Stomach smooth muscle (tissue), 2 donors: ENCODE data around the gene CROCC2.

ENCODE experiments used
- H3K27ac ChIP-seq: one replicate; pipeline ENCODE4 v1.7.0; 2013; ENCODE audit warnings: mild to moderate bottlenecking, low read length, inconsistent platforms
- H3K27me3 ChIP-seq, 2 donors: one replicate each; pipeline ENCODE4 v1.7.0; 2013; ENCODE audit warnings: low read length in 2 of 2; ENCODE audit not compliant: insufficient read depth in 2 of 2, control insufficient read depth in 1 of 2
- H3K36me3 ChIP-seq, 2 donors: one replicate each; pipeline ENCODE4 v1.7.0; 2013; ENCODE audit warnings: low read length in 2 of 2; ENCODE audit not compliant: control insufficient read depth in 2 of 2, insufficient read depth in 2 of 2
- H3K4me1 ChIP-seq: one replicate; pipeline ENCODE4 v1.7.0; 2013; ENCODE audit warnings: low read length; ENCODE audit not compliant: control insufficient read depth, insufficient read depth
- H3K4me3 ChIP-seq, 2 donors: one replicate each; pipeline ENCODE4 v1.7.0; 2013; ENCODE audit warnings: low read length in 2 of 2
- H3K9ac ChIP-seq, 2 donors: one replicate each; pipeline ENCODE4 v1.7.0; 2013; ENCODE audit warnings: low read length in 2 of 2, mild to moderate bottlenecking in 1 of 2
- H3K9me3 ChIP-seq, 2 donors: one replicate each; pipeline ENCODE4 v1.7.0; 2013; ENCODE audit warnings: low read length in 2 of 2; ENCODE audit not compliant: control insufficient read depth in 2 of 2
- donor health status: healthy.
- donor health status: Pancreatic carcinoma.

CROCC2 gene

DNA sequence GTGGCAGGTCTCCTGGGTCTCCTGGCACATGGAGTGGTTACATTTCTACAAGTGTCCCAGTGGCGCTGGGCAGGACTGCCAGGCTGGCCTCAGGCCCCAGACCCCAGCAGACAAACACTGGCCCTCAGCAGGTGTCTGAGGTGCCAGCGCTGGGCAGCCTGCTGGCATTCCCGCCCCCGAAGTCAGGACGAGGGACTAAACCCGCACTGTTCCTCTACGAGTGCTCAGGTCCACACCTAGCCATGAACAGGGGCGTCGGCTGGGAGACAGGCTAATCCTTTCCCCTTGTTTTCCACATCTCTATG lies 105.1 kb downstream of the CROCC2 start:
- H3K36me3 ChIP-seq: no peaks in the 10 kb centered on the region
- H3K27ac ChIP-seq: no peak overlapping the region
- H3K4me1 ChIP-seq: peaks cover 14% of the 10 kb centered on the region
- H3K9ac ChIP-seq: no peak overlapping the region
- no peaks in the 10 kb centered on the region for H3K9me3 ChIP-seq
- H3K4me3 ChIP-seq: no peak overlapping the region
- H3K27me3 ChIP-seq: no peaks in the 10 kb centered on the region

DNA sequence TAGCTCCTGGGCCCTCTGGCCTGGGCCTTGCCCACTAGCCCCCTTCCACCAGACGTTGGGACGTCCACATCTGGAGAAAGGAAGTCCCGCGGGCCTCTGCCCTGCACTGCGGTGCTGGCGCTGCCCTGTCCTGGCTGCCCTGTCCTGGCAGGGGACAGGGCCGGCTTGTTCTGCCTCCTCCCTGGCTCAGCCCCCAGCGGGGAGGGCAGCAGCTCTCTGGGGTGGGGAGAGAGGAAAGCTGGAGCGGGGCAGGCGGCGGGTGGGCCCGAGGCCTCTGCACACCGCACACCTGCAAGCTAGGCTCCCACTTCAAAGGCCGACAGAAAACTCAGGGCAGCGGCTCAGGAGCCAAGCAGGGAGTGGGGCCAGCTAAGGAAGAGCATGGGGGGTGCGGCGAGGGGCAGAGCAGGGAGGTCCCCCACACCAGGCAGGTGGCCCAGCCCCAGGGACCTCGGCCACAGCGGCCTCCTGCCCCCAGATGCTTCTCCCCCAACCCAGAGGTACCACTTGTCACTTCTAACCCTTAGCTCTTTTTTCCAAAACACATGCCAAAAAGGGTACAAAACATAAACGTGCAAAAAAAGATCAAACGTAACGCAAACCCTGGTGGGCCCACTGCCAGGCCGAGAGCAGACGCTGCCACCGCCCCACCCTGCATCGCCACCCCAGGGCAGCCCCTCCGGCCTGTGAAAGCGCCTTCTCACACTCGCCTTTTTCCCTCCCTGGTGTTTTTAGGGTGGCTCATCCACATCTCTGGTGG lies 105.8 kb downstream of the CROCC2 start:
- H3K4me1 ChIP-seq: peaks cover 14% of the 10 kb centered on the region
- H3K9ac ChIP-seq: no peak overlapping the region
- H3K9me3 ChIP-seq: no peaks in the 10 kb centered on the region
- no peak overlapping the region for H3K4me3 ChIP-seq
- H3K27ac ChIP-seq: no peak overlapping the region
- H3K36me3 ChIP-seq: no peaks in the 10 kb centered on the region
- no peaks in the 10 kb centered on the region for H3K27me3 ChIP-seq

DNA sequence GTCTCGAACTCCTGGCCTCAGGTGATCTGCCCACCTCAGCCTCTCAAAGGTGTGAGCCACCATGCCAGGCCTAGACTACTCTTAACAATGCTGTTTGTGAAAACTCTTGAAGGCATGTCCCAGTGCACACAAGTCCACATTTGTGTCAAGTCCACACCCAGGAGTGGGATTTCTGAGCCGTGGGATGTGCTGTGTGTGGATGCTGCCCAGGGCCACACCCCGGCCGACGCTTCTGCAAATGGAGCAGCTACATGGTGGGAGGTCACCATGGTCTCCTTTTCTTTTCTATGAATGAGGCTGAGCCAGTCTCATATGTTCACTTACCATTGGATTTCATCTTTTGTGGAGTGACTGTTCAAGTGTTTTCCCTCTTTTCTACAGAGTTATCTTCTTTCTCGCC lies 108.1 kb downstream of the CROCC2 start:
- Histone ChIP-seq H3K27ac (no peak overlapping the region), H3K27me3 (no peaks in the 10 kb centered on the region), H3K4me1 (peaks cover 14% of the 10 kb centered on the region), H3K9ac (no peak overlapping the region), H3K36me3 (no peaks in the 10 kb centered on the region), H3K4me3 (no peak overlapping the region), H3K9me3 (no peaks in the 10 kb centered on the region)

DNA sequence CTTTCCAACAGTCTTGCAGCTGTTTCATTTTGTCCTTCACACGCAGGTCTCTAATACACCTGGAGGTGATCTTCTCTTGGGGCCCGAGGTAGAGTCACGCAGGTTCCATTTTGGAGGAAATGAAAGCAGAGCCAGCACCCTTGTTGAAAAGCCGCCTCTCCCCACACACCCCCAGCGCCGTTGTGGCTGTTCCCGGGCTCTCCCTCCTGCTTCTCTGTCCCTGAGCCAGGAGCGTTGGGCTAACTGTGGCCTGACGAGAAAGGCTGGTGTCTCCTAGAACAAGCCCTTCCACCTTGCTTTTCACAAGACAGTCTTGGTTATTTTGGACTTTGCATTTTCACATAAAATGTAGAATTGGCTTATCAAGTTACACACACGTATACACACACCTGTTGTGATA lies 108.6 kb downstream of the CROCC2 start:
- H3K27ac ChIP-seq: no peak overlapping the region
- no peak overlapping the region for H3K9ac ChIP-seq

DNA sequence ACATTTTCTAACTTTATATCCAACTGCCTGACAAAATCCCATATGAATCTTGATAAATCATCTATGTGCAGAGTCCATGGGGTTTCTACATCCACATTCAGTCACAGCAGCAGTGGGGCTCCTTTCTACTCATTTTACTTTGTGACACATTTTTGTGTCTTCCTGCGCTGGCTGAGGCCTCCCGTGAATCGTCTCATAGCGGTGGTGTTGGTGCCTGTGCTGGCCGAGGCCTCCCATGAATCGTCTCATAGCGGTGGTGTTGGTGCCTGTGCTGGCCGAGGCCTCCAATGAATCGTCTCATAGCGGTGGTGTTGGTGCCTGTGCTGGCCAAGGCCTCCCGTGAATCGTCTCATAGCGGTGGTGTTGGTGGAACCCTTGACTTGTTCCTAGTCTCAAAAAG lies 109.3 kb downstream of the CROCC2 start:
- no peak overlapping the region for H3K9ac ChIP-seq

More for the DNA sequence above, 108.6 kb downstream of the CROCC2 start:
- Histone ChIP-seq H3K9me3 (no peaks in the 10 kb centered on the region), H3K27me3 (no peaks in the 10 kb centered on the region), H3K36me3 (no peaks in the 10 kb centered on the region), H3K4me1 (peaks cover 9% of the 10 kb centered on the region), H3K4me3 (no peak overlapping the region)

DNA sequence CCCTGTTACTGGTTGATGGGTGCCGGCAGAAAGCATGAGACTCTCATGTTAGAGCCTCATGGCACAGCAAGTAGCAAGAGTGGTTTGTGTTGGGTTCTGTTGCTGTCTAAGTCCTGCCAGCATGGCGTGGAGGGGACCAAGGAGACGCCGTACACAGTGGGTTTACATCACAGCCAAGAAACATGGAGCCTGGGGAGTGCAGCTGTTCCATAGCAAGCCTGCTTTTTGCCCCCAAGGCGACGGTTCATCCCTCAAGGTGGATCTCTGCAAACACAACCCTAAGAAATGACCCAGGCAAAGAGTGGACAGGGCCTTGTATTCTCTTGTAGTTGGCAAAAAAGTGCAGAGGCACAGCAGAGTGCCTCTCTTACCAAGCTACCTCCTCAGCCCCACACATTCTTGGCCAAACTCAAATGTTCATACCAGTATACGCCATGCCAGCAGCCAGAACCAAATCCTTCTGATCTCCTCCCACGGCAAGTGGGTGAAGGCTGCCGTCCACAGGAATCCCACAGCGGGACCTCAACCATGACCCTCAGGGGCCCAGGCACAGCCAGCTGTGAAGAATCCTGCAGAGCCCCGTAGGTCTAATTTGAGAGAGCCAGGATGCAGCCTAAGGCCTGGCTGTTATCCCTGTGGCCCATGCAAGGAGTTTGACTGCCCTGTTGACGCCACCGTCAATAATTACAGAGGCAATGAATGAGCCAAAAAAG lies 111.2 kb downstream of the CROCC2 start:
- H3K9me3 ChIP-seq: peaks cover under 1 to 2% of the 10 kb centered on the region in 2 donors

More for the DNA sequence above, 109.3 kb downstream of the CROCC2 start:
- no peak overlapping the region for H3K27ac ChIP-seq
- H3K4me3 ChIP-seq: no peak overlapping the region
- H3K27me3 ChIP-seq: no peaks in the 10 kb centered on the region
- peaks cover 3% of the 10 kb centered on the region for H3K4me1 ChIP-seq
- H3K9me3 ChIP-seq: no peaks in the 10 kb centered on the region
- no peaks in the 10 kb centered on the region for H3K36me3 ChIP-seq

DNA sequence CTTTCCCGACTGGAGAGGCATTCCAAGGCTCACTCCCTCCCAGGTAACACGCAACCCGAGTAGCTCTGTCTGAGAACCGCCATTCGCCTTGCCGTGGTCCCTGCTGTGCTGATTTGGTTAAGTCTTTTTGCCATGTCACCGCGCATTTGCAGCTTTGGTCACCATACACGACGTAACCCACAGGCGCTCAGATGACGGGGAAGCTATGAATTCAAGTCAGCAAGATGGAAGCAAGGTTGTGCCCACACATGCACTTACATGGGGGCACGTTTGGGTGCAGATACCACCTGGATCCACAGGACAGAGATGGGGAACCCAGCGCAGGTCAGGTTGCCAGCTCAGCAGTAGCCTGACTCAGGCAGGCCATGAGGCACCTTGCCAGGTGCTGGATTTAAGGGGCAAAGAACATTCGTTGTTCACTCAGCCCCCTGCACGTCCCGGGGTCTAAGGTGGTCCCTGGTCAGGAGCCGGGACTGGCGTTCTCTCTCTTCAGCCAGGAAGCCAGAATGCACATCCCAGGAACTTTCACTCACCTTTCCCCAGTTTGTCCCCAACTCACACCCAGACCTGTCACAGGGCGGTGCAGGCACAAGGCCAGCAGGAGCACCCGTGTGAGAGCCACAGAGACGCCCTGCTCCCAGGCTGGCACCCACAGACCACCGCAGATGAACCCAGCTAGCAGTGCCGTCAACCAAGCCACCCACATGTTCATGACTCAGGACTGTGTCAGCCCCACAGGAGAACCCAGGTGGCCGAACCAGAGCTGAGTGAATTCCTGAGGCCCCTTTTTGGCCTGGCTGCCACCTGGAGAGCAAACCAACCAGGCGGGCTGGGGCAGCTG lies 112.1 kb downstream of the CROCC2 start:
- H3K27ac ChIP-seq: no peak overlapping the region
- H3K36me3 ChIP-seq: no peaks in the 10 kb centered on the region

More for the DNA sequence above, 111.2 kb downstream of the CROCC2 start:
- no peak overlapping the region for H3K4me3 ChIP-seq
- H3K27me3 ChIP-seq: no peaks in the 10 kb centered on the region
- no peaks in the 10 kb centered on the region for H3K4me1 ChIP-seq
- no peak overlapping the region for H3K27ac ChIP-seq
- H3K36me3 ChIP-seq: no peaks in the 10 kb centered on the region
- no peak overlapping the region for H3K9ac ChIP-seq

DNA sequence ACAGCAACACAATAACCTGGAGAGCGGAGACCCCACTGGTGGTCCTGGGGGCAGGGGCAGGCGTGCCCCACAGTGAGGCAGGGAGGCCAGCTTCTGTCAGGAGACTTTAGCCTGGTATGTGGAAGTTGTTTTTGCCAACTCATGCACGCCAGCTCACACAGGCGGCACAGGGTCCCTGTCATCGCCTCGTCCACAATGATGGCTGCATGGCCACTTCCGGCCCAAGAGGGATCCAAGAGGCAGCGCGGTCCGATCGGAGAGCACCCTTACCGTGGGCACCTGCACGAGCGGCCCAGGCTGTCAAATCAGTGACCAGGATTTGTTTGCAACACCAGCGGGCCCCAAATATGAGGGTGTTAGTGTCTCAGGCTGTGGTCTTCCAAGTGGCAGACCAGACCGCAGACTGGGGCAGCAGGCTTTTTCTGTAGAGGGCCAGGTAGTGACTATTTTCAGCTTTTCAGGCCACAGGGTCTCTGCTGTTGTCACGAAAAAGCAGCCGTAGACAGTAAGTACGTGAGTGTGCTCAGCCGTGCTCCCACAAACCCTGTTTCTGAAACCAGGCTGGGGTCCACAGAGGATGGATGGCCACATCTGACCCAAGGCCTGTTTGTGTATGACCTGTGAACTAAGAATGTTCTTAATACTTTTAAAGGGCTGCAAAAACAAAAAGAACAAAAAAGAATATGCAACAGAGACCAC lies 113.5 kb downstream of the CROCC2 start:
- Histone ChIP-seq H3K27ac (no peak overlapping the region), H3K9ac (no peak overlapping the region), H3K4me1 (no peaks in the 10 kb centered on the region), H3K4me3 (no peak overlapping the region), H3K36me3 (no peaks in the 10 kb centered on the region), H3K9me3 (peaks cover 2 to 3% of the 10 kb centered on the region in 2 donors), H3K27me3 (no peaks in the 10 kb centered on the region)

More for the DNA sequence above, 112.1 kb downstream of the CROCC2 start:
- no peak overlapping the region for H3K9ac ChIP-seq
- H3K4me1 ChIP-seq: no peaks in the 10 kb centered on the region
- no peak overlapping the region for H3K4me3 ChIP-seq
- no peaks in the 10 kb centered on the region for H3K27me3 ChIP-seq
- H3K9me3 ChIP-seq: peaks cover 2 to 3% of the 10 kb centered on the region in 2 donors

DNA sequence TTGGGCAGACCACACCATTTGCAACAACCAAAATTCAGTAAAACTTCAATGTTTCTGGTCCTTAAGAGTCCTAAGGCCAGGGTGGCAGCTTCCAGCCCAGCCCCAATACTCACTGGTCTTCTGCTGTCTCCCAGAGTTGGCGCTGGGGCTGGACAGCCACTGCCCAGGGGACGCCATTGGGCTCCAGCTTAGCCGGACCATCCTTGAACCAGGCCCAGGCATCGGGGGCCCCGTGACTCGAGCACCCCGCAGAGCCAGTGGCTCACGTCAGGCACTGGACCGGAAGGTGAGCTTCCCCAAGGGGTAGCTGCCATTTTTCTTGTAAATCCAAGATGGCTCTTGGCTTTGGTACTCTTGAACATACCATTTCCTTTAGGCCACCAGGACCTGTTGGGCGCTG lies 114.1 kb downstream of the CROCC2 start:
- Histone ChIP-seq H3K27ac (no peak overlapping the region), H3K4me1 (no peaks in the 10 kb centered on the region), H3K36me3 (no peaks in the 10 kb centered on the region), H3K9me3 (peaks cover 2 to 7% of the 10 kb centered on the region in 2 donors), H3K9ac (no peak overlapping the region), H3K27me3 (no peaks in the 10 kb centered on the region), H3K4me3 (no peak overlapping the region)

DNA sequence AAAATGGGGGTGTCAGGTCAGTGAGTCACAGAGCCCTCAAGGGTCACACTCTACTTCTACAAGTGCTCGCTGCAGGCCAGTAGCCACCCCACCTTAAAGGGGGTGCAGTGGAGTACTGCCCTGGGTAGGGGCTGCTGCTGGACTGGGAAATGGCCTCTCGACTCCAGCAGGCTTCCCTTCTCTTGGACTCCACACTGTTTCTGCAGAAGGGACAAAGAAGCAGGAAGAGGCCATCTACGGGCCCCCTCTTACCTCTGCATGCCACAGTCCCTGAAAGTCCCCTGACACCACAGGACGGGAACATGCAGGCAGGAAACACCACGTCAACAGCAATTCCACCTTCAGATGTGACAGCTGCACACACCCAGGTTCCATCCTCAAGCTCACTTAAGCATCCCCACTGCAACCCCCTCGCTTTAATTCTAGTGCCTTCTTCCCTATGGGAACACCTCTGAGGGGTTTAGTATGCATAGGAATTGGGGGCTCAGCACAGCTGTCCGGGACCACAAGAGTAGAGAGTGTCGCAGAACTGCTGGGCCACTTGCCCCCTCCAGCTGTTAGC lies 114.6 kb downstream of the CROCC2 start:
- peaks cover 2 to 7% of the 10 kb centered on the region in 2 donors for H3K9me3 ChIP-seq
- H3K4me1 ChIP-seq: no peaks in the 10 kb centered on the region
- no peaks in the 10 kb centered on the region for H3K27me3 ChIP-seq
- H3K27ac ChIP-seq: no peak overlapping the region
- no peak overlapping the region for H3K9ac ChIP-seq
- H3K36me3 ChIP-seq: no peaks in the 10 kb centered on the region
- H3K4me3 ChIP-seq: no peak overlapping the region
